ENCODE results near the gene GAS2L3. TPM values are rescaled to one million over a fixed set of nuclear protein-coding genes. Genes with fewer than 3 reads are reported as not detected.

Gene GAS2L3
- total and polyA plus RNA-seq, 2 donors from 2014 or later, result 1.7 to 12.6 TPM

GRCh38 chr12:100651694-100652093, 78.2 kb downstream of the GAS2L3 start:
- Histone ChIP-seq H3K27me3 (ENCODE audit: control insufficient read depth, insufficient read depth, low read length) (no peaks in the 10 kb centered on the region), H3K9ac (ENCODE audit: low read length in 3 of 3) (no peak overlapping the region), H3K4me3 (ENCODE audit: low read length in 3 of 3) (no peak overlapping the region), H3K27ac (ENCODE audit: low read depth in 2 of 2, low read length in 2 of 2) (no peak overlapping the region), H3K9me3 (ENCODE audit: control insufficient read depth in 2 of 3, insufficient read depth in 1 of 3, low read length in 3 of 3) (no peaks in the 10 kb centered on the region), H3K4me1 (ENCODE audit: control insufficient read depth in 2 of 3, insufficient read depth in 2 of 3, low read depth in 1 of 3, low read length in 3 of 3) (no peaks in the 10 kb centered on the region), H3K36me3 (ENCODE audit: control insufficient read depth in 2 of 3, insufficient read depth in 3 of 3, low read length in 3 of 3) (no peaks in the 10 kb centered on the region)
- DNase-seq (no peak), FAIRE-seq (no peak)
- intact Hi-C loops (cut with DNase I), result no loop called here
- TF ChIP-seq, protein P1, sequence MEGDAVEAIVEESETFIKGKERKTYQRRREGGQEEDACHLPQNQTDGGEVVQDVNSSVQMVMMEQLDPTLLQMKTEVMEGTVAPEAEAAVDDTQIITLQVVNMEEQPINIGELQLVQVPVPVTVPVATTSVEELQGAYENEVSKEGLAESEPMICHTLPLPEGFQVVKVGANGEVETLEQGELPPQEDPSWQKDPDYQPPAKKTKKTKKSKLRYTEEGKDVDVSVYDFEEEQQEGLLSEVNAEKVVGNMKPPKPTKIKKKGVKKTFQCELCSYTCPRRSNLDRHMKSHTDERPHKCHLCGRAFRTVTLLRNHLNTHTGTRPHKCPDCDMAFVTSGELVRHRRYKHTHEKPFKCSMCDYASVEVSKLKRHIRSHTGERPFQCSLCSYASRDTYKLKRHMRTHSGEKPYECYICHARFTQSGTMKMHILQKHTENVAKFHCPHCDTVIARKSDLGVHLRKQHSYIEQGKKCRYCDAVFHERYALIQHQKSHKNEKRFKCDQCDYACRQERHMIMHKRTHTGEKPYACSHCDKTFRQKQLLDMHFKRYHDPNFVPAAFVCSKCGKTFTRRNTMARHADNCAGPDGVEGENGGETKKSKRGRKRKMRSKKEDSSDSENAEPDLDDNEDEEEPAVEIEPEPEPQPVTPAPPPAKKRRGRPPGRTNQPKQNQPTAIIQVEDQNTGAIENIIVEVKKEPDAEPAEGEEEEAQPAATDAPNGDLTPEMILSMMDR (IDR thresholded peaks at IDR 0.05; ENCODE audit: borderline replicate concordance, extremely low read depth, insufficient read depth), result peak; percentile 10

- no peak overlapping the region for H3K27ac ChIP-seq (ENCODE audit: low read depth in 2 of 2, low read length in 2 of 2)
- no peak overlapping the region for H3K9ac ChIP-seq (ENCODE audit: low read length in 3 of 3)
- no peaks in the 10 kb centered on the region for H3K36me3 ChIP-seq (ENCODE audit: control insufficient read depth in 2 of 3, insufficient read depth in 3 of 3, low read length in 3 of 3)
- H3K4me3 ChIP-seq (ENCODE audit: low read length in 3 of 3), result no peak overlapping the region
- intact Hi-C loops (cut with DNase I), result no loop called here
- no peaks in the 10 kb centered on the region for H3K9me3 ChIP-seq (ENCODE audit: control insufficient read depth in 2 of 3, insufficient read depth in 1 of 3, low read length in 3 of 3)
- no peaks in the 10 kb centered on the region for H3K27me3 ChIP-seq (ENCODE audit: control insufficient read depth, insufficient read depth, low read length)
- H3K4me1 ChIP-seq (ENCODE audit: control insufficient read depth in 2 of 3, insufficient read depth in 2 of 3, low read depth in 1 of 3, low read length in 3 of 3), result no peaks in the 10 kb centered on the region
- FAIRE-seq, result no peak
- TF ChIP-seq, protein P1 (IDR thresholded peaks at IDR 0.05; ENCODE audit: borderline replicate concordance, extremely low read depth, insufficient read depth), result no peak
- DNase-seq, result no peak
Observed at GRCh38 chr12:100652488-100652887, 79.0 kb downstream of the GAS2L3 start.

DNA sequence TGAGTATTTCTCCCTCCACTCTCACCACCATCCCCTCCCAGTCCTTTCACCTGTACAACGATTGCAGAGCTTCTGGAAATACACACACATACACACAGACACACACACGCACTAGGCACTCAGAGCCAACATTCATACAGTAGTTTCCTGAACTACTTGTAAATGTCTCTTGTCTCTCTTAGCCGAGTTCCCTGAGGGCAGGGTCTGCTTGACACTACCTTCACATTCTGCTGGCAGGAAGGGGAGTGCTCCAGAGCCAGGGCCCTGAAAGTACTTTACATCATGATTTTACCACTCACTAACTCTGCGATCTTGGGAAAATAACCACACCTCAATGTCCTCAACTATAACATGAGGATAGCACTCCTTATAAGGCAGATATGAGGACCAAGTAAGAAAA, 82.7 kb downstream of the GAS2L3 start:
- no peak overlapping the region for H3K9ac ChIP-seq (ENCODE audit: low read length in 3 of 3)
- no peaks in the 10 kb centered on the region for H3K36me3 ChIP-seq (ENCODE audit: control insufficient read depth in 2 of 3, insufficient read depth in 3 of 3, low read length in 3 of 3)
- intact Hi-C loops (cut with DNase I), result no loop called here
- FAIRE-seq, result no peak
- no peak overlapping the region for H3K4me3 ChIP-seq (ENCODE audit: low read length in 3 of 3)
- TF ChIP-seq, protein P1 (IDR thresholded peaks at IDR 0.05; ENCODE audit: borderline replicate concordance, extremely low read depth, insufficient read depth), result no peak
- no peak overlapping the region for H3K27ac ChIP-seq (ENCODE audit: low read depth in 2 of 2, low read length in 2 of 2)
- no peaks in the 10 kb centered on the region for H3K27me3 ChIP-seq (ENCODE audit: control insufficient read depth, insufficient read depth, low read length)
- H3K4me1 ChIP-seq (ENCODE audit: control insufficient read depth in 2 of 3, insufficient read depth in 2 of 3, low read depth in 1 of 3, low read length in 3 of 3), result no peaks in the 10 kb centered on the region
- H3K9me3 ChIP-seq (ENCODE audit: control insufficient read depth in 2 of 3, insufficient read depth in 1 of 3, low read length in 3 of 3), result no peaks in the 10 kb centered on the region
- no peak for DNase-seq

GRCh38 chr12:100656856-100657255, 83.4 kb downstream of the GAS2L3 start:
- Histone ChIP-seq H3K4me1 (ENCODE audit: control insufficient read depth in 2 of 3, insufficient read depth in 2 of 3, low read depth in 1 of 3, low read length in 3 of 3) (no peaks in the 10 kb centered on the region), H3K27ac (ENCODE audit: low read depth in 2 of 2, low read length in 2 of 2) (no peak overlapping the region), H3K9me3 (ENCODE audit: control insufficient read depth in 2 of 3, insufficient read depth in 1 of 3, low read length in 3 of 3) (no peaks in the 10 kb centered on the region), H3K27me3 (ENCODE audit: control insufficient read depth, insufficient read depth, low read length) (no peaks in the 10 kb centered on the region), H3K9ac (ENCODE audit: low read length in 3 of 3) (no peak overlapping the region), H3K36me3 (ENCODE audit: control insufficient read depth in 2 of 3, insufficient read depth in 3 of 3, low read length in 3 of 3) (no peaks in the 10 kb centered on the region), H3K4me3 (ENCODE audit: low read length in 3 of 3) (no peak overlapping the region)
- TF ChIP-seq, protein P1 (IDR thresholded peaks at IDR 0.05; ENCODE audit: borderline replicate concordance, extremely low read depth, insufficient read depth), result no peak
- no peak for DNase-seq
- intact Hi-C loops (cut with DNase I), result no loop called here
- FAIRE-seq, result no peak

All from kidney (tissue), 14 donors.